ENCODE results near the gene GLB1L2. TPM values are rescaled to one million over a fixed set of nuclear protein-coding genes. Genes with fewer than 3 reads are reported as not detected.

The GLB1L2 gene
- total and polyA plus RNA-seq, 2 of the 4 experiments (the other 2 are of a cell fraction): under 0.01 to 0.26 TPM

DNA sequence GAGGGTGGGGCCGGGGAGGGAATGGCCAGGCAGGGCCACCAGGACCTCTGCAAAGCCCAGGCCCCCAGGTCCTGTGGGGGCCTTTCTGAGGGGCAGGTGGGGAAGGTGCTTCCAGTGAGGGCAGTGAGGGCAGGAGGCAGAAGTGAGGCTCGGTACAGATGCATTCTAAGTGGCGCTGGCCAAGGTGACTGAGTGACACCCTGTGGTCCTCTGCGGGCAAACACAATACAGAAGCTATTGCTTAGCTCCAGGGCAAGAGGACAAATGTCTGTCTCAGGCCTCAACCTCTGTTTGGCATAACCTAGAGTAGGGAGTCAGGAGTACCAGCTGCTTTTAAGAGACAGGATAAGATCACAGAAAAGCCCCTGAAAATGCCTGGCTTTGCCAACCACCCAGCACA, 49.0 kb downstream of the GLB1L2 start:
- H2BK120ac ChIP-seq (ENCODE audit: low read depth, low read length): no peak overlapping the region
- H3K9ac ChIP-seq (ENCODE audit: low read depth, low read length): no peak overlapping the region
- POLR2A ChIA-PET (ENCODE audit: unreplicated experiment): no interaction called here

More for the DNA sequence above, 49.0 kb downstream of the GLB1L2 start:
- Histone ChIP-seq H3K14ac (replicated peaks; ENCODE audit: low read depth, low read length) (no peak overlapping the region), H3K4me3 (ENCODE audit: insufficient read depth, low read depth, low read length) (no peak overlapping the region), H4K91ac (ENCODE audit: insufficient read depth, low read depth, low read length) (no peak overlapping the region), H3K18ac (ENCODE audit: low read depth, low read length) (no peak overlapping the region), H2AFZ (replicated peaks; ENCODE audit: low read length, poor library complexity) (no peak overlapping the region), H3K9me1 (ENCODE audit: insufficient read depth, low read length) (no peaks in the 10 kb centered on the region), H4K8ac (ENCODE audit: low read depth in 2 of 2, low read length in 2 of 2) (no peak overlapping the region), H2BK5ac (ENCODE audit: low read depth, low read length, poor library complexity, severe bottlenecking) (no peak overlapping the region), H3K4me2 (ENCODE audit: low read depth, low read length) (no peak overlapping the region), H2AK5ac (ENCODE audit: low read depth, low read length) (no peak overlapping the region), H2BK20ac (ENCODE audit: low read depth, low read length) (no peak overlapping the region), H4K20me1 (ENCODE audit: insufficient read depth, low read length) (no peaks in the 10 kb centered on the region), H3K36me3 (ENCODE audit: control insufficient read depth, insufficient read depth, low read length) (no peaks in the 10 kb centered on the region), H3K79me1 (ENCODE audit: low read depth in 1 of 2, low read length in 2 of 2) (no peaks in the 10 kb centered on the region), H3K56ac (ENCODE audit: extremely low read depth, insufficient read depth, low read length) (no peak overlapping the region), H3K23ac (ENCODE audit: low read depth, low read length) (no peak overlapping the region), H3K27me3 (ENCODE audit: control insufficient read depth, insufficient read depth, low read length) (no peaks in the 10 kb centered on the region), H3K4ac (ENCODE audit: low read depth, low read length) (no peak overlapping the region), H3K4me1 (ENCODE audit: control insufficient read depth, insufficient read depth, low read length) (no peaks in the 10 kb centered on the region), H2BK15ac (ENCODE audit: low read depth, low read length) (no peak overlapping the region), H3K27ac (ENCODE audit: insufficient read depth, low read length) (no peak overlapping the region), H3K9me3 (ENCODE audit: control insufficient read depth, insufficient read depth, low read length) (peaks cover 56% of the 10 kb centered on the region), H2AK9ac (replicated peaks; ENCODE audit: low read depth, low read length, poor library complexity) (no peak overlapping the region), H4K5ac (ENCODE audit: low read depth, low read length) (no peak overlapping the region)
- CTCF ChIA-PET: no interaction called here
- dilution Hi-C loops (cut with HindIII; ENCODE audit: low sequenced_read_pairs, unreplicated experiment) (no loop called here), in situ Hi-C loops (cut with MboI; ENCODE audit: low sequenced_read_pairs) (no loop called here), intact Hi-C loops (cut with micrococcal nuclease) (no loop called here)
- TF ChIP-seq MAZ (IDR thresholded peaks at IDR 0.05; ENCODE audit: borderline replicate concordance, low read depth, low read length): no peak
- no peak for TF ChIP-seq FOS (IDR thresholded peaks at IDR 0.05; ENCODE audit: low read depth, low read length)
- TF ChIP-seq, protein P1, sequence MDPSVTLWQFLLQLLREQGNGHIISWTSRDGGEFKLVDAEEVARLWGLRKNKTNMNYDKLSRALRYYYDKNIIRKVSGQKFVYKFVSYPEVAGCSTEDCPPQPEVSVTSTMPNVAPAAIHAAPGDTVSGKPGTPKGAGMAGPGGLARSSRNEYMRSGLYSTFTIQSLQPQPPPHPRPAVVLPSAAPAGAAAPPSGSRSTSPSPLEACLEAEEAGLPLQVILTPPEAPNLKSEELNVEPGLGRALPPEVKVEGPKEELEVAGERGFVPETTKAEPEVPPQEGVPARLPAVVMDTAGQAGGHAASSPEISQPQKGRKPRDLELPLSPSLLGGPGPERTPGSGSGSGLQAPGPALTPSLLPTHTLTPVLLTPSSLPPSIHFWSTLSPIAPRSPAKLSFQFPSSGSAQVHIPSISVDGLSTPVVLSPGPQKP (IDR thresholded peaks at IDR 0.05; ENCODE audit: borderline replicate concordance, low read depth, low read length): no peak
- no peak for TF ChIP-seq RFX5 (IDR thresholded peaks at IDR 0.05; ENCODE audit: low read depth, low read length)
- DNase-seq (no peak), ATAC-seq (ENCODE audit: low read depth) (no peak)
- no CpG with 5 or more reads among the region's 4 CpGs for WGBS, 2 experiments (ENCODE audit: extremely low coverage in 2 of 2, insufficient read length in 1 of 2)
- BruUV-seq (replicated peaks): no TSS peak
